ENCODE results near the gene RABGAP1L. TPM values are rescaled to one million over a fixed set of nuclear protein-coding genes. Genes with fewer than 3 reads are reported as not detected.
A peak's percentile ranks its signal among the peaks of the same experiment; 100 is the strongest.

RABGAP1L gene
- total RNA-seq, 1 donor from 2014 or later: 80.6 TPM

DNA sequence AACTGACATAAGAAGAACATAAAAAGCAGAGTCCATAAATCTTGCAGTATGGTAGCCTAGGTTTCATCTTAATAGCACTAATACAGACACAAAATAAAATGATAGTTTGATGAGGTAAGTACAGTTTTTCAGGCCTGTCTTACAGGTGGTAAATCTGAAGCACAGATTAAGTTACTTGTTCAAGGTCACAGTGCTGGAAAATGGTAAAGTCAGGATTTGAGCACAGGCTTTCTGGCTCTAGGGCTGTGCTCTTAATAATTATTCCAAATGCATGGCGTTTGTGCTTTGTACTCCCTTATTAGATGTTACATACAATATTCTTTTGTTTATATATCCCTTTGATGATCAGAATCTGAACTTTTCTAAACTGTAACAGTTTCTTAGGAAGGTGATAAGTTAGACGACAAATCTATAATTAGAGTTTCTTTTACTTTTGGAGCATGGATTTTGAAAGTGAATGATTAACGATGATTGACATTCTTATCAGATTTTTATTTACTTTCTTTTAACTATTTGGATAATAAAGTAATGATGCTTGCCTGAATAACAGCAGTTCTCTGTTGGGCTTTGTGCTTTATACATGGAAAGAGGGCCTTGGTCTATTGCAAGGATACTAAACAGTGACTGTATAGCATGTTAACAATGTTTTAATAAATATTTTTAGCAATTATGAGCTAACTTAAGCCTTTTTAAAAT is 738.9 kb downstream of the RABGAP1L start:
- intact Hi-C loops (cut with DNase I): no loop called here
- Histone ChIP-seq H3K4me3 (no peak overlapping the region), H3K27me3 (no peaks in the 10 kb centered on the region), H3K27ac (no peak overlapping the region), H3K36me3 (no peaks in the 10 kb centered on the region), H3K9me3 (no peaks in the 10 kb centered on the region), H3K4me1 (peaks cover 8% of the 10 kb centered on the region)
- no peak for ATAC-seq
- DNase-seq: no peak
- TF ChIP-seq, protein P1, sequence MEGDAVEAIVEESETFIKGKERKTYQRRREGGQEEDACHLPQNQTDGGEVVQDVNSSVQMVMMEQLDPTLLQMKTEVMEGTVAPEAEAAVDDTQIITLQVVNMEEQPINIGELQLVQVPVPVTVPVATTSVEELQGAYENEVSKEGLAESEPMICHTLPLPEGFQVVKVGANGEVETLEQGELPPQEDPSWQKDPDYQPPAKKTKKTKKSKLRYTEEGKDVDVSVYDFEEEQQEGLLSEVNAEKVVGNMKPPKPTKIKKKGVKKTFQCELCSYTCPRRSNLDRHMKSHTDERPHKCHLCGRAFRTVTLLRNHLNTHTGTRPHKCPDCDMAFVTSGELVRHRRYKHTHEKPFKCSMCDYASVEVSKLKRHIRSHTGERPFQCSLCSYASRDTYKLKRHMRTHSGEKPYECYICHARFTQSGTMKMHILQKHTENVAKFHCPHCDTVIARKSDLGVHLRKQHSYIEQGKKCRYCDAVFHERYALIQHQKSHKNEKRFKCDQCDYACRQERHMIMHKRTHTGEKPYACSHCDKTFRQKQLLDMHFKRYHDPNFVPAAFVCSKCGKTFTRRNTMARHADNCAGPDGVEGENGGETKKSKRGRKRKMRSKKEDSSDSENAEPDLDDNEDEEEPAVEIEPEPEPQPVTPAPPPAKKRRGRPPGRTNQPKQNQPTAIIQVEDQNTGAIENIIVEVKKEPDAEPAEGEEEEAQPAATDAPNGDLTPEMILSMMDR (IDR thresholded peaks at IDR 0.05): no peak

DNA sequence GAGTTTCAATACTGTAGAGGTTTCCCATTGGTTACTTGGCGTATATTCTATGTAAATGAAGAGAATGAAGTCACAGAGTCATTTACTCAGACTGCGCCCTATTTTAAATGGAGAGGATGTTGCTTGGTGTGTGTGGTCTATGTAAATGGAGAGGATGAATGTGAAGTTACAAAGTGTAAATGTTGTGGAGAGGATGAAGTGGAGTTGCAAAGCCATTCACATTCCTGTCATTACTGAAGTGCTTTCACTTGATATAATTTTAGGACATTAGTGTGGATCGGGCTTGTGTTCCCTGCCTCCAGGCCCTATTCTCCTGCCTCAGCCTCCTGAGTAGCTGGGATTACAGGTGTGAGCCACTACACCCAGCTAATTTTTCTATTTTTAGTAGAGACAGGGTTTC is 741.0 kb downstream of the RABGAP1L start:
- ATAC-seq: peak; percentile 64

DNA sequence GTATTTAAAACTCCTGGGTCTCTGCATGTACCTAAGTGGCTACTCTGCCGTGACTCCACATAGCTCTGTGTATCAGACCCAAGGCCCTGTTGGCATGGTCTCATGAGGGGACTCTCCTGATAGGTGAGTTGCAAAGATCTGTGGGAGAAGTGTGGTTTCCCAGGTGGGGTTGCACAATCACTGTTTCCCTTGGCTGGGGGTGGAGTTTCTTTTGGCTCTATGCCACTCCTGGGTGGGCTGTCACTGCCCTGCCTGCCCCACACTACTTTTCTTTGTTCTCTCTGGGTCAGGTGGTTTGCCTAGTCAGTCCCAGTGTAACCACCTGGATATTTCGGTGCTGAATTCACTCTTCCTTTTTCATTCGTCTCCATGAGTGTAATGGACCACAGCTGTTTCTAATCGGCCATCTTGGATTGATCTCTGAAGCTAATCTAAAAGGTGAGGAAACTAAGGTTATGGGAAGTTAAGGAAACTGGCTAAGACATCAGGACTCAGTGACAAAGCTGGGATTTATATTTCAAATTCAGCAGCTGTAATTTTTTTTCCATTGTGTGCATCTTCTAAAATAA is 743.3 kb downstream of the RABGAP1L start:
- DNase-seq: no peak
- H3K4me3 ChIP-seq: no peak overlapping the region
- intact Hi-C loops (cut with DNase I): no loop called here
- H3K27me3 ChIP-seq: no peaks in the 10 kb centered on the region
- no peak overlapping the region for H3K27ac ChIP-seq
- TF ChIP-seq, protein P1 (IDR thresholded peaks at IDR 0.05): no peak
- no peaks in the 10 kb centered on the region for H3K4me1 ChIP-seq
- no peaks in the 10 kb centered on the region for H3K9me3 ChIP-seq
- no peaks in the 10 kb centered on the region for H3K36me3 ChIP-seq
- ATAC-seq: no peak

More for the DNA sequence above, 741.0 kb downstream of the RABGAP1L start:
- TF ChIP-seq, protein P1 (IDR thresholded peaks at IDR 0.05): no peak
- H3K36me3 ChIP-seq: no peaks in the 10 kb centered on the region
- no peaks in the 10 kb centered on the region for H3K4me1 ChIP-seq
- no peak for DNase-seq
- no peaks in the 10 kb centered on the region for H3K9me3 ChIP-seq
- no peak overlapping the region for H3K27ac ChIP-seq
- no peak overlapping the region for H3K4me3 ChIP-seq
- intact Hi-C loops (cut with DNase I): no loop called here
- no peaks in the 10 kb centered on the region for H3K27me3 ChIP-seq

DNA sequence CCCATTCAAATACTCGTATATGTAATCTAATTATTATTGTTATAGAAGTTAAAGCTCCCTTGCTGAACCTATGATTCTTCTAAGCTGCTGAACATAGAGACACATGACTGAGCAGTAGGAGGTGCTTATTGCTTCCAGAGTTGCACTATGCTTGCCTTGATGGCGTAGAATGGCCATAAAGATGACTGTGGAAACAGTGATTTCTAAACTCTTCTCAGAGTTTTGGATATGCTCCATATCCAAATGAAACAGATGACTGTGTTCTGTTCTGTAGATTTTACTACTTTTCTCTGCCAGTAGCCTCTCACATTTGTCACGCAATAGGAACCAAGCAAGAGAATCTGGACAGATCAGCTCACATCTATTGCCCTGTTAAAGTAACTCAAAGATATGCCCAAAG is 752.3 kb downstream of the RABGAP1L start:
- H3K4me1 ChIP-seq: no peaks in the 10 kb centered on the region
- H3K4me3 ChIP-seq: no peak overlapping the region
- no peak for DNase-seq
- TF ChIP-seq, protein P1 (IDR thresholded peaks at IDR 0.05): no peak
- H3K9me3 ChIP-seq: no peaks in the 10 kb centered on the region
- intact Hi-C loops (cut with DNase I): no loop called here
- no peak overlapping the region for H3K27ac ChIP-seq
- no peak for ATAC-seq
- no peaks in the 10 kb centered on the region for H3K27me3 ChIP-seq
- no peaks in the 10 kb centered on the region for H3K36me3 ChIP-seq

DNA sequence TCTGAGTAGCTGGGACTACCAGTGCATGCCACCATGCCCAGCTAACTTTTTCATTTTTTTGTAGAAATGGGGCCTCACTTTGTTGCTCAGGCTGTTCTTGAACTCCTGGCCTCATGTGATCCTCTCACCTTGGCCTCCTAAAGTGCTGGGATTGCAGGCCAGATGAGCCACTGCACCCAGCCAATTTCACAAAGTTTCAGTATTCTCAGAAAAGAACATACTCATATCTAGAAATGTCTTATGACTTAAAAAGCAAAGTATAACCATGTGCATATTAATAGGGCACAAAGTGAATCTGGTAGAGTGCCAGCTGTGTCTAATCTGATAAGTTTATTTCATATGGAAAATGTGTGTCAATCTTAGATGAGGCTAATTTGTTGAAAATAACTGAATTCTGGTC is 752.9 kb downstream of the RABGAP1L start:
- ATAC-seq (no peak), DNase-seq (no peak)
- TF ChIP-seq, protein P1 (IDR thresholded peaks at IDR 0.05): no peak
- no peak overlapping the region for H3K4me3 ChIP-seq
- no peaks in the 10 kb centered on the region for H3K4me1 ChIP-seq
- H3K27me3 ChIP-seq: no peaks in the 10 kb centered on the region
- H3K36me3 ChIP-seq: no peaks in the 10 kb centered on the region
- no peaks in the 10 kb centered on the region for H3K9me3 ChIP-seq
- intact Hi-C loops (cut with DNase I): no loop called here
- H3K27ac ChIP-seq: no peak overlapping the region
